Cerebellar nuclear complex (tissue), 1 donor: ENCODE data around the gene PSMA2.
"Not testable (repeated sequence)": the region's sequence is repeated elsewhere in the genome, so short reads cannot be mapped to it uniquely, and the experiment has no call there.

Source experiments
- DNase-seq, 2 experiments: peaks; one replicate each; lab custom pipeline; 2025; lab: John Stamatoyannopoulos, UW

PSMA2 gene

GRCh38 chr7:42906181-42906580 lies 25.8 kb downstream of the PSMA2 start:
- DNase-seq: no peak

GRCh38 chr7:42902331-42902730 lies 29.6 kb downstream of the PSMA2 start:
- no peak for DNase-seq

GRCh38 chr7:42900842-42901241 lies 31.1 kb downstream of the PSMA2 start:
- no peak for DNase-seq

GRCh38 chr7:42893346-42894240 lies 38.4 kb downstream of the PSMA2 start:
- no peak for DNase-seq

GRCh38 chr7:42886893-42887505 lies 45.0 kb downstream of the PSMA2 start:
- DNase-seq: no peak

- DNase-seq: no peak
Observed at GRCh38 chr7:42886129-42886528, 45.8 kb downstream of the PSMA2 start.

- not testable (repeated sequence) for DNase-seq
Observed at GRCh38 chr7:42885183-42885582, 46.8 kb downstream of the PSMA2 start.

GRCh38 chr7:42883950-42884349 lies 48.0 kb downstream of the PSMA2 start:
- DNase-seq: no peak

GRCh38 chr7:42880392-42880791 lies 51.6 kb downstream of the PSMA2 start:
- no peak for DNase-seq

- no peak for DNase-seq
Observed at GRCh38 chr7:42878303-42878702, 53.7 kb downstream of the PSMA2 start.

- DNase-seq: no peak
Observed at GRCh38 chr7:42877862-42878261, 54.1 kb downstream of the PSMA2 start.

- DNase-seq: no peak
Observed at GRCh38 chr7:42876182-42877068, 55.5 kb downstream of the PSMA2 start.

GRCh38 chr7:42869131-42870020 lies 62.6 kb downstream of the PSMA2 start:
- no peak for DNase-seq

- no peak for DNase-seq
Observed at GRCh38 chr7:42868480-42868879, 63.5 kb downstream of the PSMA2 start.
